Spleen (tissue), 7 donors: ENCODE results near the gene FLCN.

Experiments used
- CTCF ChIP-seq, 11 experiments: fragments of 200-600 bp in 7 of 11; fragments of 450-650 bp in 4 of 11; sonication (generic) in 4 of 11; IDR thresholded peaks in 8 of 11; conservative IDR thresholded peaks in 3 of 11; 1 replicate in 7 of 11; 2 replicates in 4 of 11; pipeline versions ENCODE4 v1.4.0 to v1.8.0; 2016 to 2021; ENCODE audit warnings: antibody characterized with exemption in 11 of 11, inconsistent platforms in 4 of 11, mild to moderate bottlenecking in 1 of 11
- POLR2A ChIP-seq, 3 donors: fragments of 450-650 bp; IDR thresholded peaks; one replicate each; pipeline ENCODE4 v1.5.1; 2017; ENCODE audit warnings: antibody characterized with exemption in 3 of 3, mild to moderate bottlenecking in 1 of 3
- POLR2AphosphoS5 ChIP-seq, 3 donors: sonication (generic); formaldehyde crosslinking; IDR thresholded peaks; one replicate each; pipeline ENCODE4 v1.5.1; 2017; ENCODE audit warnings: antibody characterized with exemption in 3 of 3
- donor health status: DM: no; HTN: no; CAD: no; lungs with moderate emphysema.
- donor health status: DM: no; HTN: no; CAD: no.
- donor health status: DM: no; HTN: no; CAD: no.

GRCh38 chr17:17216776-17217175, 20.2 kb downstream of the FLCN start:
- TF ChIP-seq CTCF (IDR thresholded peaks at IDR 0.05 in 8 of 11, conservative IDR thresholded peaks at IDR 0.05 in 3 of 11) (no peak), POLR2A (IDR thresholded peaks at IDR 0.05) (no peak), POLR2AphosphoS5 (IDR thresholded peaks at IDR 0.05) (peak in 1 of 3 donors; percentile 9)
